GM12878 (cell line): Measurements from ENCODE around the gene UBE2I. TPM values are rescaled to one million over a fixed set of nuclear protein-coding genes. Genes with fewer than 3 reads are reported as not detected.

Experiments
- ATAC-seq: fragments of 200-7000 bp; cut with Tn5 transposase; 3 replicates; pipeline ENCODE4 v1.9.1; 2020; ENCODE audit warnings: mild to moderate bottlenecking, moderate library complexity
- BruUV-seq: library from RNA; stranded (reverse); fragments of 400-500 nt; replicated peaks from 2 replicates; lab custom pipeline; 2021; lab: Mats Ljungman, UMichigan
- CTCF ChIA-PET: fragments of 300-600 bp; sonication (Branson Sonifier 250); formaldehyde crosslinking; extraction: SDS; loops from one replicate; lab custom pipeline; 2021; ENCODE audit warnings: inconsistent platforms; lab: Yijun Ruan, JAX
- POLR2A ChIA-PET: fragments of 350-600 bp; formaldehyde crosslinking; extraction: SDS; loops from one replicate; lab custom pipeline; 2021; ENCODE audit warnings: inconsistent platforms; lab: Charles Lee
- RAD21 ChIA-PET: fragments of 300-600 bp; sonication (Branson Sonifier 250); formaldehyde crosslinking; loops from one replicate; lab custom pipeline; 2023; ENCODE audit warnings: antibody characterized with exemption; ENCODE audit not compliant: unreplicated experiment; lab: Charles Lee
- SMC1A ChIA-PET: fragments of 300-600 bp; sonication (Branson Sonifier 250); formaldehyde crosslinking; loops from one replicate; lab custom pipeline; 2023; ENCODE audit not compliant: unreplicated experiment, uncharacterized antibody; lab: Charles Lee
- DNase-seq: peaks from one replicate; pipeline ENCODE4 v3.0.0-alpha.2; 2011; ENCODE audit warnings: low read depth, low spot score
- FAIRE-seq: peaks from 3 replicates; lab custom pipeline; 2011; peaks lifted over from hg19 to GRCh38; lab: Jason Lieb, UNC
- H2AFZ ChIP-seq: 2 replicates; pipeline ENCODE4 v1.6.0; 2011; ENCODE audit warnings: low read depth, low read length, control low read depth; ENCODE audit not compliant: control insufficient read depth
- H3K27ac ChIP-seq: 2 replicates; pipeline ENCODE4 v1.5.1; 2011; ENCODE audit warnings: control low read depth; ENCODE audit not compliant: control insufficient read depth, insufficient read depth
- H3K27me3 ChIP-seq, 2 experiments: replicated peaks in 1 of 2; 2 replicates each; pipeline versions ENCODE4 v1.6.0 to v1.6.1; 2011; ENCODE audit warnings: low read length in 1 of 2; ENCODE audit not compliant: control insufficient read depth in 2 of 2, insufficient read depth in 2 of 2
- H3K36me3 ChIP-seq, 2 experiments: 2 replicates each; pipeline ENCODE4 v1.5.1; 2011; ENCODE audit warnings: low read length in 1 of 2; ENCODE audit not compliant: control insufficient read depth in 2 of 2, insufficient read depth in 2 of 2
- H3K4me1 ChIP-seq: 2 replicates; pipeline ENCODE4 v1.6.1; 2011; ENCODE audit warnings: mild to moderate bottlenecking, low read length, moderate library complexity, mixed read lengths; ENCODE audit not compliant: control insufficient read depth, insufficient read depth
- H3K4me2 ChIP-seq: 2 replicates; pipeline ENCODE4 v1.6.0; 2011; ENCODE audit warnings: control low read depth; ENCODE audit not compliant: control insufficient read depth, insufficient read depth
- H3K4me3 ChIP-seq: fragments of 200-600 bp; sonication (generic); 2 replicates; pipeline ENCODE4 v1.5.1; 2016
- H3K79me2 ChIP-seq: 2 replicates; pipeline ENCODE4 v1.6.0; 2011; ENCODE audit warnings: low read length; ENCODE audit not compliant: control insufficient read depth, insufficient read depth
- H3K9ac ChIP-seq: 2 replicates; pipeline ENCODE4 v1.8.0; 2011; ENCODE audit warnings: low read length, control low read depth, mixed read lengths; ENCODE audit not compliant: control insufficient read depth, insufficient read depth
- H3K9me3 ChIP-seq: replicated peaks from 3 replicates; pipeline ENCODE4 v1.5.1; 2011; ENCODE audit warnings: mild to moderate bottlenecking, low read length; ENCODE audit not compliant: control insufficient read depth, insufficient read depth
- H4K20me1 ChIP-seq: 2 replicates; pipeline ENCODE4 v1.6.0; 2011; ENCODE audit not compliant: control insufficient read depth, insufficient read depth
- BACH1 ChIP-seq: fragments of 450-650 bp; IDR thresholded peaks from 2 replicates; pipeline ENCODE4 v1.6.1; 2017; ENCODE audit warnings: mild to moderate bottlenecking, borderline replicate concordance
- CBFB ChIP-seq: IDR thresholded peaks from 2 replicates; pipeline ENCODE4 v1.6.1; 2016; ENCODE audit warnings: antibody characterized with exemption, low read depth
- CREB1 ChIP-seq: IDR thresholded peaks from 2 replicates; pipeline ENCODE4 v1.6.1; 2012; ENCODE audit warnings: low read depth, mild to moderate bottlenecking, inconsistent platforms
- ELK1 ChIP-seq: IDR thresholded peaks from 2 replicates; pipeline ENCODE4 v1.6.1; 2012; ENCODE audit warnings: low read depth, low read length, improper control_type of control experiment
- HSF1 ChIP-seq: fragments of 150-350 bp; IDR thresholded peaks from 2 replicates; pipeline ENCODE4 v1.6.1; 2014; ENCODE audit warnings: mild to moderate bottlenecking, low read depth, low read length
- IRF4 ChIP-seq: IDR thresholded peaks from 2 replicates; pipeline ENCODE4 v1.6.1; 2011; ENCODE audit warnings: low read depth, low read length
- KAT2A ChIP-seq: conservative IDR thresholded peaks from 2 replicates; pipeline ENCODE4 v1.6.1; 2011; ENCODE audit warnings: low read depth, low read length; ENCODE audit not compliant: control insufficient read depth
- NFYA ChIP-seq: IDR thresholded peaks from 2 replicates; pipeline ENCODE4 v1.6.1; 2011; ENCODE audit warnings: low read depth, mild to moderate bottlenecking, low read length, improper control_type of control experiment, borderline replicate concordance
- PAX8 ChIP-seq: fragments of 450-650 bp; IDR thresholded peaks from 2 replicates; pipeline ENCODE4 v1.6.1; 2017; ENCODE audit warnings: mild to moderate bottlenecking, moderate library complexity
- RAD51 ChIP-seq: fragments of 450-650 bp; IDR thresholded peaks from 2 replicates; pipeline ENCODE4 v1.6.1; 2016; ENCODE audit warnings: moderate library complexity, mild to moderate bottlenecking, inconsistent platforms
- RCOR1 ChIP-seq: conservative IDR thresholded peaks from 2 replicates; pipeline ENCODE4 v1.6.1; 2012; ENCODE audit warnings: low read depth, low read length, improper control_type of control experiment
- REST ChIP-seq: IDR thresholded peaks from 2 replicates; pipeline ENCODE4 v1.6.1; 2012; ENCODE audit warnings: mild to moderate bottlenecking, low read depth, low read length
- RFX5 ChIP-seq: IDR thresholded peaks from 2 replicates; pipeline ENCODE4 v1.6.1; 2011; ENCODE audit warnings: low read depth, low read length, improper control_type of control experiment
- TAF1 ChIP-seq: IDR thresholded peaks from 2 replicates; pipeline ENCODE4 v1.6.1; 2011; ENCODE audit warnings: mild to moderate bottlenecking, low read depth, low read length, borderline replicate concordance
- TCF12 ChIP-seq: IDR thresholded peaks from 2 replicates; pipeline ENCODE4 v1.6.1; 2011; ENCODE audit warnings: low read depth, mild to moderate bottlenecking, low read length
- ZBTB40 ChIP-seq: fragments of 450-650 bp; IDR thresholded peaks from 2 replicates; pipeline ENCODE4 v1.6.1; 2016; ENCODE audit warnings: mild to moderate bottlenecking, moderate library complexity, borderline replicate concordance
- WGBS: methylation state at CpG from one replicate; pipeline ENCODE4 v1.1.6; 2016; ENCODE audit warnings: low lambda C conversion rate; ENCODE audit not compliant: insufficient replicate concordance, insufficient coverage; ENCODE audit errors: missing lambda C conversion rate; 5-methylcytosine and 5-hydroxymethylcytosine counted together
- in situ Hi-C: fragments of 300-500 bp; cut with MboI; formaldehyde crosslinking; loops from 9 replicates; pipeline ENCODE4 v1.14.3; 2018; ENCODE audit warnings: mixed read lengths
- intact Hi-C: fragments of 100-400 bp; cut with micrococcal nuclease; formaldehyde crosslinking; loops from one replicate; pipeline ENCODE4 v1.14.2; 2022; ENCODE audit not compliant: unreplicated experiment
- polyA plus RNA-seq, 11 experiments: library from polyadenylated mRNA; depleted of rRNA in 4 of 11; unstranded in 6 of 11; stranded (reverse) in 5 of 11; fragments of >200 nt; fragmentation: Nextera tagmentation in 4 of 11; fragmentation: Illumina TruSeq in 1 of 11; extraction: Ambion mirVana in 4 of 11; extraction: Trizol in 1 of 11; gene quantifications; 1 replicate in 1 of 11; 2 replicates in 10 of 11; pipeline versions ENCODE4 v1.2.1 to v1.2.3, GENCODE V29; 2011 to 2016; ENCODE audit warnings: inconsistent platforms in 2 of 11, missing spikeins in 2 of 11, low read depth in 1 of 11
- total RNA-seq, 4 experiments: library from RNA; depleted of rRNA in 3 of 4; stranded (reverse); fragments of >200 nt in 3 of 4; fragmentation: Illumina TruSeq in 1 of 4; extraction: Trizol in 1 of 4; gene quantifications; 2 replicates each; pipeline versions ENCODE4 v1.2.1 to v1.2.3, GENCODE V29; 2013 to 2021

The UBE2I gene
- total and polyA plus RNA-seq, 10 of the 15 experiments (the other 5 are each of a cell fraction or from before 2014, with no cell fraction given), result 47.5 to 243 (median 194) TPM

- ChIA-PET CTCF (no interaction called here), POLR2A (no interaction called here), RAD21 (no interaction called here), SMC1A (interaction anchor here (0.6 kb wide), 1 partner anchor 17 kb away, joined by 3 read pairs; no protein-coding TSS in a partner anchor)
- Histone ChIP-seq H2AFZ (no peak overlapping the region), H3K27me3 (no peaks in the 10 kb centered on the region), H3K27ac (no peak overlapping the region), H3K9me3 (no peaks in the 10 kb centered on the region), H3K36me3 (peaks cover 18 to 36% of the 10 kb centered on the region in 2 experiments), H3K79me2 (peaks cover 52% of the 10 kb centered on the region), H3K4me1 (peaks cover 7% of the 10 kb centered on the region), H4K20me1 (peaks cover 35% of the 10 kb centered on the region), H3K4me3 (peak overlapping the region; percentile 93; the same call in 1 of the 2 replicates), H3K4me2 (peak overlapping the region; percentile 97), H3K9ac (peak overlapping the region; percentile 16; the same call in 1 of the 2 replicates)
- intact Hi-C loops, result no loop called here
- FAIRE-seq (no peak), DNase-seq (no peak), ATAC-seq (no peak)
- no TSS peak for BruUV-seq
- in situ Hi-C loops, result no loop called here
- WGBS, result 77% methylated on average over 16 of the region's 16 CpGs
- TF ChIP-seq HSF1 (no peak), RCOR1 (no peak), REST (no peak), BACH1 (no peak), ZBTB40 (no peak), PAX8 (no peak), ELK1 (no peak), CBFB (no peak), NFYA (no peak), KAT2A (no peak), CREB1 (no peak), RAD51 (no peak), RFX5 (no peak), TAF1 (no peak), TCF12 (no peak), IRF4 (no peak)
These were observed 3.0 kb downstream of the UBE2I start for GRCh38 chr16:1312467-1312816.
